Measurements from ENCODE around the gene ITPR1.
A peak's percentile ranks its signal among the peaks of the same experiment; 100 is the strongest.

GRCh38 chr3:4757575-4758248 lies 264.6 kb downstream of the ITPR1 start:
- no peak for TF ChIP-seq CTCF (IDR thresholded peaks at IDR 0.05 in 2 of 3, conservative IDR thresholded peaks at IDR 0.05 in 1 of 3; ENCODE audit: control insufficient read depth in 2 of 3, extremely low read depth in 1 of 3, insufficient read depth in 1 of 3, low read depth in 3 of 3, low read length in 3 of 3)
- TF ChIP-seq BRCA1 (IDR thresholded peaks at IDR 0.05; ENCODE audit: low read depth, low read length) = no peak
- no peak for TF ChIP-seq ELK1 (IDR thresholded peaks at IDR 0.05; ENCODE audit: low read depth, low read length)
- peak; percentile 63; the same call in 1 of the 2 replicates for TF ChIP-seq POLR2AphosphoS5 (IDR thresholded peaks at IDR 0.05; ENCODE audit: low read length)
- no peak for TF ChIP-seq SP1 (IDR thresholded peaks at IDR 0.05; ENCODE audit: low read depth, low read length)
- TF ChIP-seq POLR2A (IDR thresholded peaks at IDR 0.05; ENCODE audit: low read depth, low read length) = no peak

All from GM12878 (cell line).